Measurements from ENCODE around the gene SMYD3. TPM values are rescaled to one million over a fixed set of nuclear protein-coding genes. Genes with fewer than 3 reads are reported as not detected.

SMYD3 gene
- total RNA-seq, 1 donor from 2014 or later: 27.2 TPM

DNA sequence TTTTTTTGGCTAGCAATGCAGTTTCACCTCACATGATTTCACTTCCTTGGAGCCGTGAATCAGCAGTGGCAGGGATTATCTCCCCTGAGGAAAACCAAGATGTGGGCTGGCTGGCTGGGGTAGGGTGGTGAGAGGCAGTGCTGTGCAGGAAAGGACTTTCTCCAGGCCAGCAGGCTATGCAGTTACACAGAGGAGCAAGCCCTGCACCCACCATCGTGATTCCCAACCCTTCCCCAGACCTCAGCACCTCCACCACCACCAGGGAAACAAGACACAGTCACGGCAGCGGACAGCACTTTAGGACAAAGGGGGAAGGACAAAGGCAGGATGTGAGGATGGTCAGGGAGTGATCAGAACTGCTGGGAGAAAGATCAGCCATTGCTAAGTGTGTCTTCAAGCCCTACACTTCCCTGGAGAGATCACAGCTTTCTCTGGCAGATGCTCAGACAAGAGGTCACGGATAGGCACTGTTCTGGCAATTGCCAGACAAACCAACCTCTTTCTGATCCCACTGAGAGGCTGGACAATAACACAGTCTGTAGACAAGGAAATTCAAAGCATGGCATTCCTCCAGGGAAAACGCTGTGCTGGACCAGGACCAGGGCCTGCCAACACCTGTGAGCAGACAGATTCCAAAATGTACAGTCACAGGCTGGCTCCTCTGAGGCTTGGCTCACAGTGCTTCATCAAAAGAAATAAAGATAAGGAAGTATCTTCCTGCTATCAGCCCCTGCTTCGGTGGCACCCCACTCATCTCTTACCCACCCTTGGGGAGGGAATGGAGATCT is 509.4 kb downstream of the SMYD3 start:
- H3K27me3 ChIP-seq: no peaks in the 10 kb centered on the region
- ATAC-seq (no peak), DNase-seq (no peak)
- TF ChIP-seq, protein P1, sequence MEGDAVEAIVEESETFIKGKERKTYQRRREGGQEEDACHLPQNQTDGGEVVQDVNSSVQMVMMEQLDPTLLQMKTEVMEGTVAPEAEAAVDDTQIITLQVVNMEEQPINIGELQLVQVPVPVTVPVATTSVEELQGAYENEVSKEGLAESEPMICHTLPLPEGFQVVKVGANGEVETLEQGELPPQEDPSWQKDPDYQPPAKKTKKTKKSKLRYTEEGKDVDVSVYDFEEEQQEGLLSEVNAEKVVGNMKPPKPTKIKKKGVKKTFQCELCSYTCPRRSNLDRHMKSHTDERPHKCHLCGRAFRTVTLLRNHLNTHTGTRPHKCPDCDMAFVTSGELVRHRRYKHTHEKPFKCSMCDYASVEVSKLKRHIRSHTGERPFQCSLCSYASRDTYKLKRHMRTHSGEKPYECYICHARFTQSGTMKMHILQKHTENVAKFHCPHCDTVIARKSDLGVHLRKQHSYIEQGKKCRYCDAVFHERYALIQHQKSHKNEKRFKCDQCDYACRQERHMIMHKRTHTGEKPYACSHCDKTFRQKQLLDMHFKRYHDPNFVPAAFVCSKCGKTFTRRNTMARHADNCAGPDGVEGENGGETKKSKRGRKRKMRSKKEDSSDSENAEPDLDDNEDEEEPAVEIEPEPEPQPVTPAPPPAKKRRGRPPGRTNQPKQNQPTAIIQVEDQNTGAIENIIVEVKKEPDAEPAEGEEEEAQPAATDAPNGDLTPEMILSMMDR (IDR thresholded peaks at IDR 0.05): no peak
- H3K4me1 ChIP-seq: no peaks in the 10 kb centered on the region
- no peak overlapping the region for H3K27ac ChIP-seq
- no peak overlapping the region for H3K4me3 ChIP-seq
- intact Hi-C loops (cut with DNase I): no loop called here
- no peaks in the 10 kb centered on the region for H3K36me3 ChIP-seq
- no peaks in the 10 kb centered on the region for H3K9me3 ChIP-seq

DNA sequence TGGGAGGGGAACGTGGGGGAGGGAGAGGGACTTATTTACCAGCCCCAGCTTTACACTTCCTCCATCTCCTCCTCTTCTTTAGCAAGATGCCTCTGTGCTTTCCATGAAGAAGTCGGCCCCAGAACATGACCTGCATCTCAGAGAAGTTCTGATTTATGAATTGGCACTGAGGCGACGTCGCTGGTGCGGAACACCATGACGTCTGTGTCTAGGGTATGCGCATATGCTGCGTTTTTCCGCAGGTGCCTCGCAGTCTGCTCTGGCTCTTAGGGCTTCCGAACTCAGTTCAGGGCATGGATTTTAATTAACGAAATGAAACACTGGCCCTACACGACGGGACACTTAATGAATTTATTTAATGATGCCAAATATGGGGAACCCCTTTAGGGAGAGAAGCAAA is 510.3 kb downstream of the SMYD3 start:
- Histone ChIP-seq H3K27ac (no peak overlapping the region), H3K9me3 (no peaks in the 10 kb centered on the region), H3K36me3 (no peaks in the 10 kb centered on the region), H3K27me3 (no peaks in the 10 kb centered on the region), H3K4me3 (no peak overlapping the region), H3K4me1 (no peaks in the 10 kb centered on the region)
- TF ChIP-seq, protein P1 (IDR thresholded peaks at IDR 0.05): no peak
- DNase-seq (no peak), ATAC-seq (no peak)
- intact Hi-C loops (cut with DNase I): no loop called here

DNA sequence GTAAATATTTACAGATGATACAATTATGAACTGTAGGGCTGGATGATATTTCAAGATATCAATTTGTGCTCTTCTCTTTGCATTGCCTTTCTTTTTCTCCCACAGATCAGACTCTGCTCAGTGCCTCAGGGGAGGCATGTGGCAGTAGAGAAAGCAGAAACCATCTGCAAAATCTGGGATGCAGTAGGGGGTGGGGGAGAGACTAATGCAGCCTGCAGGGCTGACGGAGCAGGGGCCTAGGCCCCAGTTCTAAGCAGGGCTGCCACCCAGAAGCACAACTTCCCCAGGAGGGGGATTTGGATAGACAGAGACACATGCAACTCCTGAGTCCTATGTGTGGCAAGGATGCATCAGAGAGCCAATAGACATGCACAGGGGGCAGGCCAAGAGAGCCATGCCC is 511.6 kb downstream of the SMYD3 start:
- Histone ChIP-seq H3K27ac (no peak overlapping the region), H3K4me1 (no peaks in the 10 kb centered on the region), H3K4me3 (no peak overlapping the region), H3K36me3 (no peaks in the 10 kb centered on the region), H3K27me3 (no peaks in the 10 kb centered on the region), H3K9me3 (no peaks in the 10 kb centered on the region)
- ATAC-seq (no peak), DNase-seq (no peak)
- intact Hi-C loops (cut with DNase I): no loop called here
- TF ChIP-seq, protein P1 (IDR thresholded peaks at IDR 0.05): no peak

DNA sequence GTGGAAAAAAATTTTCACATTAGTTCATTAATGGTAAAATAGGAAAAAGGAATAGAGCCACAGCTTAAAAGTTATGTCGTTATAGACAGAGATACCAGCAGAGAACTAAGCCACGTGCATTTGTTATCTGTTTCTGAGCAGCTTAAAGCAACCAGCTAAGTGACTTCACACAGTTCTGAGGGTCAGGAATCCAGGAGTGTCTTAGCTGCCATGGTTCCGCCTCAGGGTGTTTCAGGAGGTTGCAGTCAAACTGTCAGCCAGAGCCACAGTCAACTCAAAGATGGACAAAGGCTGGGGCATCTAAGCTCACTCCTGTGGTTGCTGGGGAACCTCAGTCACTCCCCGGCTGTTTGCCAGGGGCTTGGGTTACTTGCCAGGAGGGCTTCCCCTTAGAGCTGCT is 515.8 kb downstream of the SMYD3 start:
- no peaks in the 10 kb centered on the region for H3K27me3 ChIP-seq
- no peaks in the 10 kb centered on the region for H3K36me3 ChIP-seq
- no peak overlapping the region for H3K4me3 ChIP-seq
- H3K27ac ChIP-seq: no peak overlapping the region
- TF ChIP-seq, protein P1 (IDR thresholded peaks at IDR 0.05): no peak
- peaks cover 9% of the 10 kb centered on the region for H3K4me1 ChIP-seq
- no peak for ATAC-seq
- H3K9me3 ChIP-seq: no peaks in the 10 kb centered on the region
- intact Hi-C loops (cut with DNase I): no loop called here
- no peak for DNase-seq

DNA sequence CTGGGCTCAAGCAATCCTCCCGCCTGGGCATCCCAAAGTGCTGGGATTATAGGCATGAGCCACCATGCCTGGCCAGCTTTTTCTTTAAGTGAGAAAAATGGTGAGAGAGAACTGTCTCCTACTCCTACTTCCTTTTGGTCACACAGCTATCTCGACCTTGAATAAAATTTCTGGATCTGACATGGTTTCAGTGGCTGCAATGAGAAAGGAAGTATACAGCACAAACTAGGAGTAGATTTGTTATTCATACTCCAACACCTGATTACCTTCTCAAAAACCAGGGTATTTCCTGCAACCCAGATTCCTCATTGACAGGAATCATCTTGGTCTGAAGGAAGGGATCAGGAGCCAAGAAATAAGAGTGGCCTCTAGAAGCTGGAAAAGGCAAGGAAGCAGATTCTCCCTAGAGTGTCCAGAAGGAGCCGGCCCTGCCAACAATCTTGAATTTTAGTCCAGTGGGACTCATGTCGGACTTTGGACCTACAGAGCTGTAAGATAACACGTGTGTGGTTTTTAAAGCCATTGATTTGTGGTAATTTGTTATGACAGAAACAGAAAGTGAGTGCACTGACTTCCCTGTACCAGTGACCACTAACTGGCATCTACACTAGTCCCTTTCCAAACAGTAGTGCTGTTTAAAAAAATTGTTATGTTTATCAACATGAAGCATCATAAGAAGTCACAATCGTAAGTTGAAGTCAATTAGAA is 516.6 kb downstream of the SMYD3 start:
- Histone ChIP-seq H3K27me3 (no peaks in the 10 kb centered on the region), H3K27ac (no peak overlapping the region), H3K4me1 (peaks cover 10% of the 10 kb centered on the region), H3K4me3 (no peak overlapping the region), H3K9me3 (no peaks in the 10 kb centered on the region), H3K36me3 (no peaks in the 10 kb centered on the region)
- DNase-seq (no peak), ATAC-seq (no peak)
- intact Hi-C loops (cut with DNase I): no loop called here
- TF ChIP-seq, protein P1 (IDR thresholded peaks at IDR 0.05): no peak
